GM18951 (cell line): Measurements from ENCODE around the gene SLC17A4.

ENCODE experiments used
- POLR2A ChIP-seq: IDR thresholded peaks from 4 replicates; pipeline ENCODE4 v1.6.1; 2011; ENCODE audit warnings: mild to moderate bottlenecking; ENCODE audit not compliant: insufficient read length, insufficient read depth; ENCODE audit errors: extremely low read depth
- in situ Hi-C: fragments of 300-500 bp; cut with MboI; formaldehyde crosslinking; loops from one replicate; pipeline ENCODE4 v1.12.0; 2022; ENCODE audit warnings: low sequenced_read_pairs, mixed read lengths, inconsistent platforms; ENCODE audit not compliant: unreplicated experiment

The SLC17A4 gene

GRCh38 chr6:25754535-25754934 is at the start of gene SLC17A4:
Gene SLC17A4, plus strand, starts transcription at chr6:25754742. Its CDS starts 7,221 bp downstream, at chr6:25761963.
- in situ Hi-C loops: no loop called here
- TF ChIP-seq POLR2A: no peak

- no peak for TF ChIP-seq POLR2A
- in situ Hi-C loops: no loop called here
Observed at GRCh38 chr6:25706314-25707014, 48.1 kb upstream of the SLC17A4 start.

- in situ Hi-C loops: no loop called here
- no peak for TF ChIP-seq POLR2A
Observed at GRCh38 chr6:25709761-25710160, 44.8 kb upstream of the SLC17A4 start.

- TF ChIP-seq POLR2A: no peak
- in situ Hi-C loops: no loop called here
Observed at GRCh38 chr6:25710287-25710686, 44.3 kb upstream of the SLC17A4 start.

- in situ Hi-C loops: no loop called here
- TF ChIP-seq POLR2A: no peak
Observed at GRCh38 chr6:25713824-25714223, 40.7 kb upstream of the SLC17A4 start.

GRCh38 chr6:25714765-25715164 is 39.8 kb upstream of the SLC17A4 start:
- no peak for TF ChIP-seq POLR2A
- in situ Hi-C loops: no loop called here

GRCh38 chr6:25715794-25716193 is 38.7 kb upstream of the SLC17A4 start:
- in situ Hi-C loops: no loop called here
- no peak for TF ChIP-seq POLR2A

- TF ChIP-seq POLR2A: no peak
- in situ Hi-C loops: no loop called here
Observed at GRCh38 chr6:25717866-25718740, 36.4 kb upstream of the SLC17A4 start.

- no peak for TF ChIP-seq POLR2A
- in situ Hi-C loops: no loop called here
Observed at GRCh38 chr6:25726122-25726911, 28.2 kb upstream of the SLC17A4 start.

GRCh38 chr6:25727028-25727427 is 27.5 kb upstream of the SLC17A4 start:
- in situ Hi-C loops: no loop called here
- no peak for TF ChIP-seq POLR2A

- TF ChIP-seq POLR2A: no peak
- in situ Hi-C loops: no loop called here
Observed at GRCh38 chr6:25730907-25731306, 23.6 kb upstream of the SLC17A4 start.

GRCh38 chr6:25731721-25732120 is 22.8 kb upstream of the SLC17A4 start:
- TF ChIP-seq POLR2A: no peak
- in situ Hi-C loops: no loop called here
